Cerebellar cortex (tissue), 1 donor: ENCODE results near the gene ADAP1.

Experiments used
- DNase-seq: peaks from one replicate; pipeline ENCODE4 v3.0.0-alpha.2; 2015; ENCODE audit warnings: low spot score

Gene ADAP1

DNA sequence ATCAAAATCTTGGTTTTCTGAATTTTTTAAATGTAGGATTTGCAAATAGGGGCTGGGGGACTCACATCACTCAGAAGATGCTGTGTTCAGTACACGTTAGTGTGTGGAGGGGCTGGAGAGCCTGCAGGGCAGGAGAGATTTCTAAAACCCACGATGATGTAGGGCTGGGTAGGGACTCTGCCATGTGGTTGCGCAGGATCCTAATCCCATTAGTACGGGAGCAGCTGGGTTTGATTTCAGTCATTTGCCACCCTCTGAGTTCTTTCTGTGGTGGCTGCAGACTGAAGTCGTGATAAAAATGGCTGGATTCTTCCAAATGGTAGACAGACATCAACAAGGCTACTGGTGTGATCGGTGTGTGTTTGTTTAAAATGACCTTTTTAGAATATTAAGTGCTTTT is 92.3 kb downstream of the ADAP1 start:
- no peak for DNase-seq

DNA sequence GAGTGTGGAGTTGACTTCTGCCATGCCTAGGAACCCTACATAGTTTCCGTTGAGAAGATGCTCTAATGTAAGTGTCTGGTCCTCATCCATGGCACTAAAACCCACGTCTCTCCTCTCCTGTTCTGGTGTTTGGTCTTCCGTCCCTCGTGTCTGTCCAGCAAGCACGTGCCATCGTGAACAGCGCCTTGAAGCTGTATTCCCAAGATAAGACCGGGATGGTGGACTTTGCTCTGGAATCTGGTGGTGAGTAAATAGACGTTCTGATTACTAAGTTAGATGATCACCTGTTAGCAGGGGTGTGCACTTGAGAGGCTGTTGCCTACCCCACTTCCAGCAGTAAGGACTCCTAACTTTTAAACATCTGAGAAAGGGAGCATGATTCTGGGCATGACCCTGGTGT is 93.3 kb downstream of the ADAP1 start:
- DNase-seq = no peak

DNA sequence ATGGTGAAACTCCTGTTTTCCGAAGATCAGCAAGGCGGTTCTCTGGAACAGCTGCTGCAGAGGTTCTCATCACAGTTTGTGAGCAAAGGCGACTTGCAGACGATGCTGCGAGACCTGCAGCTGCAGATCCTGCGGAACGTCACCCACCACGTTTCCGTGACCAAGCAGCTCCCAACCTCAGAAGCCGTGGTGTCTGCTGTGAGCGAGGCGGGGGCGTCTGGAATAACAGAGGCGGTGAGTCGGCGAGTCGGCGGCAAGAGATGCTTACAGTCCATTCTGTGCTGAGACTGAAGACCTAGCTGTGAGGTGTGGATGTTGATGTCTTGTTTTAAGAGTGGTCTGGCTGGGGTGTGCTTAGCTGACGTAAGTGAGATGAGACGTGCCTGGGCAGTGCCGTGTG is 94.3 kb downstream of the ADAP1 start:
- no peak for DNase-seq

DNA sequence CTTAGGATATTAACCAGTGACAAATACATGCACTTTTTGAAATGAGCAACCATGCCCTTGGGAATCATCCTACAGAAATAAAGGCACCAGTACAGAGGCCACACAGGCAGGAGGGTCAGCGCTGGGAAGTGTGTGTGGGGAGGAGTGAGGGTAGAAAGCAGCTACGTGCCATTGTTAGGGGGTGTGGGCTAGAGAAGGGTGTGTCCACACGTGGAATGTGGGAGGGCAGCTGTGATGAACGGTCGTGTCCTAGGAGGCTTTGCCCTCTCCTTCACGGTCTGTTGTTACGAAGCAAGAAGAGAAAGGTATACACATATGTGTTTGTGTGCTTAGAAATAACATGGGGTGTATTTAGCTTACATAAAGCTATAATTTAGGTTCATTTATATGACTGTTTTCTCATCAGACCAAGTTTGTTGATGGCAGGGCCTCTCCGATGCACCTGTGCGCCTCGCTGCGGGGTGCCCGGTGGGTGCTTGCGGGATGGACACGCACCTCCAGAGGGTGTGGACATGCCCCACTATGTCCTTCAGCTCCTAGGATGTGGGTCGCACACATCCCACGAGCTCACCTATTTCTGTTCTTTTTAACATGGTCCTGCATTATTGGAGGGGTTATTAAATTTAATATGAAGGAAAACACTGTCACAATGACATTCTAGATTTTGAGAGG is 95.0 kb downstream of the ADAP1 start:
- no peak for DNase-seq

DNA sequence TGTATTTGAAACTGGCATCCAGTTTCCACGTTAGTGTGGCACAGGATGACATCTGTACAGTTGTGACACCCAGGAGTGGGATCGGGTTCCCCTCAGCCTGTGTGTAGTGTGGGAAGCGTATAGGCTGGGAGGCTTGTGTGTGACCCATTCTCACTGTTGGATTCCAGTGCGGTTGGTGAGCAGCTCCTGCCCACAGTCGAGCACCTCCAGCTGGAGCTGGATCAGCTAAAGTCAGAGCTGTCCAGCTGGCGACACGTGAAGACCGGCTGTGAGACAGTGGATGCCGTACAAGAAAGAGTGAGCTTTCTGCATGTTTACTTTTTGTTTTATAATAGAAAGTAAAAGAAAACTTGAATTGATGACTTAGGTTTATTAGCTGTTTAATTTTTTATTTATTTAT is 96.8 kb downstream of the ADAP1 start:
- no peak for DNase-seq

DNA sequence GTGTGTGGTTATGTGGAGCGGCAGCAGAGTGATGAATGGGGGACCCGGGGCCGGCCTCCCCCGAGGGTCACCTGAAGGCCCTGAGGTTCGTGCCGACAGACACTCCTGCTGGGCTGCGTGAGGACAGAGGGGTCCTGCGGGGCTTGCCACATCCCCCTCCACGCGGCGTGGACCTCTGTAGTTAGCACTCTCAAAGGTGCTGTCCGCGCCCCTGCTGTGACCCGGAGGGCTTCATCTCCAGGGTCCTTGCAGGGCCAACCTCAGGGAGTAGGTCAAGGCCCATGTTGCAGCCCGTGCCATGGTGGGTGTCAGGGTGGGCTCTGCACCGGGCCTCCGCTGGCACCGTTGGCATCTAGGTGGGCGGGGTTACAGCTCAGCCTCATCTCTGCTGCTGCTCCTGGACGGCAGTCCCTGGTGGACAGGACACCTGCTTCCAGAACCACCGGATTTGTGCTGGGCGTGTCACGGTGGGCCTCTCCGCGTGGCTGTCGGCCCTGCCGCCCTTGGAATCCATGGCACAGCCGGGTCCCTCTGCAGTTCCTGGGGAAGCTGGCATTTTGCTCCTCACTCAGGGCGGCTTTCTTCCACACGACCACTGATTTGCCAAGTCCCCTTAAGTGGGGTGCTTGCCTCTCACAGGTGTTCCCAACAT is 97.9 kb downstream of the ADAP1 start:
- no peak for DNase-seq

DNA sequence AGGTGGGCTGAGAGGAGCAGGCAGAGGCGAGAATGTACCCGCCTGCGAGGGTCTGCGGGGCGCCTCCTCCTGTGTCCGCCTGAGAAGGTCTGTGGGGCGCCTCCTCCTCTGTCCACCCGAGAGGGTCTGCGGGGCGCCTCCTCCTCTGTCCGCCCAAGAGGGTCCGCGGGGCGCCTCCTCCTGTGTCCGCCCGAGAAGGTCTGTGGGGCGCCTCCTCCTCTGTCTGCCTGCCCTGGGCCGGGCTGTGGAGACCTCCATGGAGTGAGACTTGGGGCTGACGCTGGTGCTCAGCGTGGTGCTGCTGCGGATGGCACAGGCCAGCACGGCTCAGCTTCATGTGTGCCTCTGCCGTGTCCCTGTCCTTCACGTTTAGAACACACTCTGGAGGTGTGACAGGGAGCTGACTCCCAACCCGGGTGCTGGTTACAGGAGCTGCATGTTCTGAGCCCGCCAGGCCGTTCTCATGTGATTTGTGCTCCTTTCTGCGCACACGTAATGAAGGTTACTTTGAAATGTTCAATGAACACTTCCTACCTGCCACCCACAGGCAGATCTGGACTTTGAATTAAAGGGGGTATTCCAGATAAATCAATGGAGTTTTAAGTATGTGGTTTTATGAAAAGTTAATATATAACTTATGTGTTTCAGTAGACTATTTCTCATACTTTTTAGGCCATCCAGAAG is 98.7 kb downstream of the ADAP1 start:
- no peak for DNase-seq

DNA sequence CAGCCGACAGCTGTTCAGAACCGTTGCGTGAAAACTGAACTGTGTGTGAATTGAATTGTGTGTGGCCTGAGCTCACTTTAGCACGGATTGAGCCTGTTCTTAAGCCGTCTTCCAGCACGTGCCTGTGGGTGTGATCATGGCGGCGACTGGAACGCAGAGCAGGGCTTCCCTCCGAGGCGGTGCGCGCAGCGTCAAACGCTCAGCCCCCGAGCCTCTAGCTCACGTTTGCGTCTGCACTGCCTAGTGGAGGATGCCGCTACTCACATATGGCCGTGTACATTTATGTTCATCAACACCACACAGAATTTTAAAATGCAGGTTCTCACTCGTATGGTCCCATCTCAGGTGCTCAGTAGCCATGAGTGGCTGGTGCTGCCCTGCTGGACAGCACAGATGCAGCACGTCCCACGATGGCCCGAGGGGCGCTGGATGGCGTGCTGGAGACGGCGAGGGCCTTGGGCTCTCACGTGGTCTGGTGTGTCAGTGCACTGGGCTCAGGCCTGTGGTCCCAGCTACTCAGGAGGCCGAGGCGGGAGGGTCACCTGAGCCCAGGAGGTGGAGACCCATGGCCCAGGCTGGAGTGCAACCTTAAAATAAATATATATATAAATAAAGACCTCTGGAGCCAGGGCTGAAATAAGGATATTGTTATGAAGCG is 100.2 kb downstream of the ADAP1 start:
- DNase-seq = no peak

DNA sequence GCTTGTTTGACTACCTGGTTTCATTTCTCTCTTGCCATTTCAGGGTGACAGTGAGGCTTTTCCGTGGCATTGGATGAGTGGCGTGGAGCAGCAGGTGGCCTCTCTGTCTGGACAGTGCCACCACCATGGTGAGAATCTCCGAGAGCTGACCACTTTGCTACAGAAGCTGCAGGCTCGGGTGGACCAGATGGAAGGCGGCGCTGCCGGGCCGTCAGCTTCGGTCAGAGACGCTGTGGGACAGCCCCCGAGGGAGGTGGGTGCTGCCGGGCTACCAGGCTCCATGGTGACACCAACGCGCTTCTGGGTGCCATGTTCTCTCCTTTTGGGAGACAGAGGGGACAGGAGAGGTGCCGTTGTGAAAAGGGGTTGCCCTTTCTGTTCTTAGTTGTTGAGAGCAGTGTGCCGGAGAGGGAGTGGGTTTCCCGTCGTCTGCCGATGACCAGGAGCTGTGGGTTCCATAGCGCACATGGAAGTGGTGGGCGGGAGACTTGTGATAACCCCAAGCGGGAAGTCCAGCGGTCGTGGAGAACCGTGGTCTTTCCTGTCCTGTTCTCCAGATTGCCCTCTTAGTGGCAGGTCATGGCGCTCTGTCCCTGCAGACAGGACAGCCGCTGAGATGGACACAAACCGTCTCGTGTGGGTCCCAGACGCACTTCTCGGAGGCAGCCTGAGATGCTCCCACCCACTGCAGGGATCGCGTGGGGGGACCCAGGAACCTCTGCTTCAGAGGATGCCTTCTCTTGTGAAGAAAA is 100.9 kb downstream of the ADAP1 start:
- DNase-seq = no peak

DNA sequence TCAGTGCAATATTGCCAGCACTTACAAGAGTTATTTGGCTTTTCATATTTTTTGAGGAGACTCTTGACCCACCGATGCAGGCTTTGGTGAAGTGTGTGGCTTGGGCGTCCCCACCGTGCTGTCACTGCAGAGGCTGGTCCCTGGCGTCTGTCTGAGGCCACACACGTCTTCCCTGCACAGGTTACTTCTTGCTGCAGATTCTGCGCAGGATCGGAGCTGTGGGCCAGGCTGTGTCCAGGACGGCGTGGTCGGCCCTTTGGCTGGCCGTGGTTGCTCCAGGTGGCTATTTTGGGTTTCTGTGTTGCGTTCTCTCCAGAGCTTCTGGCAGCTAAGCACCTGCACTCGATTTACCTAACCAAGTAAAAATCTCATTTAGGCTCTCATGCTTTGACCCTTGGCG is 103.3 kb downstream of the ADAP1 start:
- DNase-seq = no peak

DNA sequence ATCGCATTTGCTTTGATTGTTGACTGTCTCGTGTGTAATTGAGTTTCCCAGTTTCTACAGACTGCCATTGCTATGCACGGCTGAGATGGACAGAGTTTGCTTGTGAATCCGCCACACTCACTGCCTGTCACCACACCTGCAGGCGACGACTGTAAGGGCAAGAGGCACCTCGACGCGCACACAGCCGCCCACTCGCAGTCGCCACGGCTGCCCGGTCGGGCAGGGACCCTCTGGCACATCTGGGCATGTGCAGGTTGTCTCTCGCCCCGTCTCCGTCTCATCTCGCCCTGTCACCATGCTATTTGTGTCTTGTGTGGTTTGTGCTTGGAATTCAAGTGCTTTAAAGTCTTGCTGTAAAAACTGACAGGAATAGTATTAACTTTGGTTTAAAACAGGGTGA is 104.7 kb downstream of the ADAP1 start:
- DNase-seq = no peak

DNA sequence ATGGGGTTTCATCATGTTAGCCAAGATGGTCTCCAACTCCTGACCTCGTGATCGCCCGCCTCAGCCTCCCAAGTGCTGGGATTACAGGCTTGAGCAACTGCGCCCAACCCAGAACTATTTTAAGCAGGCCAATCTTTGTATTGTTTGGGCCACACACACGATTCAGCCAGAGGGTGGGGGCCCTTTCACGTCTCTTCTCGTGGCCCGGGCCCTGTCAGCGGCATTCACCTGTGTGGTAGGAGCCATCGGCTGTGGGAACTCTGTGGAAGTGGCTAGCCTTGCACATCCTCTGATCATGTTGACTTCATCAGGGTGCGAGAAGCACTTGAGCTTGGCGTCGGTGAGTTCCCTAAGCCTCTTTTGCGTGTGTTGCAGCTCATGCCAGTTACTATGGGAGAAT is 105.3 kb downstream of the ADAP1 start:
- no peak for DNase-seq
